Brain microvascular endothelial cell (primary cell): ENCODE results near the gene EFCAB5.

Experiments
- DNase-seq: peaks from one replicate; pipeline ENCODE4 v3.0.0-alpha.2; 2020
- H3K27ac ChIP-seq: fragments of 250-450 bp; sonication (Bioruptor Pico); 2 replicates; pipeline ENCODE4 v1.5.1; 2020; ENCODE audit warnings: mild to moderate bottlenecking, moderate library complexity
- H3K27me3 ChIP-seq: fragments of 250-450 bp; sonication (Bioruptor Pico); replicated peaks from 2 replicates; pipeline ENCODE4 v1.5.1; 2020; ENCODE audit warnings: mild to moderate bottlenecking
- H3K36me3 ChIP-seq: fragments of 250-450 bp; sonication (Bioruptor Pico); replicated peaks from 2 replicates; pipeline ENCODE4 v1.5.1; 2020; ENCODE audit warnings: mild to moderate bottlenecking
- H3K4me3 ChIP-seq: 2 replicates; pipeline ENCODE4 v1.5.1; 2011; ENCODE audit warnings: low read depth, mild to moderate bottlenecking, control low read depth, low read length, moderate library complexity
- CTCF ChIP-seq: IDR thresholded peaks from 2 replicates; pipeline ENCODE4 v1.5.1; 2011; ENCODE audit warnings: low read depth, mild to moderate bottlenecking, moderate library complexity, low read length, control low read depth, inconsistent platforms; ENCODE audit errors: missing control alignments
- in situ Hi-C: cut with HindIII; loops from 2 replicates; pipeline ENCODE4 v1.10.0; 2017; ENCODE audit warnings: low sequenced_read_pairs, low pct_ligation_motif_present

EFCAB5 gene

DNA sequence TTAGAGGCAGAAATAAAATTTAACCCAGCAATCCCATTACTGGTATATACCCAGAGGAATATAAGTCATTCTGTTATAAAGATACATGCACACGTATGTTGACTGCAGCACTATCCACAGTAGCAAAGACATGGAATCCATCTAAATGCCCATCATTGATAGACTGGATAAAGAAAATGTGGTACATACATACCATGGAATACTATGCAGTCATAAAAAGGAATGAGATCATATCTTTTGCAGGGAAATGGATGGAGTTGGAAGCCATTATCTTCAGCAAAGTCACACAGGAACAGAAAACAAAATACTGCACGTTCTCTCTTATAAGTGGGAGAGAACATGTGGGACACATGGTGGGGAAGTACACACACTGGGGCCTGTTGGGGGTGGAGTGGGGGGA lies 34.5 kb upstream of the EFCAB5 start:
- no peak for TF ChIP-seq CTCF
- Histone ChIP-seq H3K27ac (no peak overlapping the region), H3K27me3 (no peaks in the 10 kb centered on the region), H3K4me3 (no peak overlapping the region), H3K36me3 (no peaks in the 10 kb centered on the region)
- no peak for DNase-seq
- in situ Hi-C loops = no loop called here

- Histone ChIP-seq H3K36me3 (no peaks in the 10 kb centered on the region), H3K27ac (no peak overlapping the region), H3K27me3 (no peaks in the 10 kb centered on the region), H3K4me3 (no peak overlapping the region)
- TF ChIP-seq CTCF = no peak
- in situ Hi-C loops = no loop called here
- DNase-seq = peak; percentile 8
These were observed 32.0 kb upstream of the EFCAB5 start for GRCh38 chr17:29909236-29910003.

- in situ Hi-C loops = no loop called here
These were observed 29.7 kb upstream of the EFCAB5 start for GRCh38 chr17:29911641-29912177.

GRCh38 chr17:29914819-29915537 lies 26.5 kb upstream of the EFCAB5 start:
- Histone ChIP-seq H3K27ac (no peak overlapping the region), H3K36me3 (no peaks in the 10 kb centered on the region), H3K27me3 (no peaks in the 10 kb centered on the region), H3K4me3 (no peak overlapping the region)
- no peak for DNase-seq
- in situ Hi-C loops = no loop called here
- no peak for TF ChIP-seq CTCF

More at GRCh38 chr17:29911641-29912177, 29.7 kb upstream of the EFCAB5 start:
- Histone ChIP-seq H3K27ac (peak overlapping the region; percentile 20), H3K27me3 (no peaks in the 10 kb centered on the region), H3K36me3 (no peaks in the 10 kb centered on the region), H3K4me3 (no peak overlapping the region)
- no peak for DNase-seq
- no peak for TF ChIP-seq CTCF

GRCh38 chr17:29918016-29918415 lies 23.4 kb upstream of the EFCAB5 start:
- DNase-seq = no peak
- no peak for TF ChIP-seq CTCF
- H3K27ac ChIP-seq = no peak overlapping the region
- in situ Hi-C loops = no loop called here
- H3K4me3 ChIP-seq = no peak overlapping the region
- no peaks in the 10 kb centered on the region for H3K36me3 ChIP-seq
- no peaks in the 10 kb centered on the region for H3K27me3 ChIP-seq
